NCI-H2227 (cell line): ENCODE results near the gene SLC16A7.

ENCODE experiments used
- DNase-seq: peaks from one replicate; lab custom pipeline; 2025; ENCODE audit not compliant: unreplicated experiment; lab: John Stamatoyannopoulos, UW

SLC16A7 gene

GRCh38 chr12:59620326-59620725 lies 24.5 kb downstream of the SLC16A7 start:
- no peak for DNase-seq

GRCh38 chr12:59624732-59625460 lies 29.1 kb downstream of the SLC16A7 start:
- DNase-seq, result no peak

GRCh38 chr12:59626382-59626781 lies 30.6 kb downstream of the SLC16A7 start:
- no peak for DNase-seq

GRCh38 chr12:59627582-59627981 lies 31.8 kb downstream of the SLC16A7 start:
- DNase-seq, result no peak

GRCh38 chr12:59629890-59630289 lies 34.1 kb downstream of the SLC16A7 start:
- no peak for DNase-seq

GRCh38 chr12:59632408-59632807 lies 36.6 kb downstream of the SLC16A7 start:
- no peak for DNase-seq

GRCh38 chr12:59634254-59634653 lies 38.4 kb downstream of the SLC16A7 start:
- DNase-seq, result no peak

- DNase-seq, result no peak
These were observed 41.3 kb downstream of the SLC16A7 start for GRCh38 chr12:59636945-59637691.

GRCh38 chr12:59637692-59638070 lies 41.9 kb downstream of the SLC16A7 start:
- no peak for DNase-seq

- DNase-seq, result no peak
These were observed 47.7 kb downstream of the SLC16A7 start for GRCh38 chr12:59643550-59643949.

- no peak for DNase-seq
These were observed 49.4 kb downstream of the SLC16A7 start for GRCh38 chr12:59645242-59645641.

- DNase-seq, result no peak
These were observed 50.8 kb downstream of the SLC16A7 start for GRCh38 chr12:59646636-59647035.

- no peak for DNase-seq
These were observed 53.4 kb downstream of the SLC16A7 start for GRCh38 chr12:59649203-59649602.

GRCh38 chr12:59650588-59651228 lies 54.9 kb downstream of the SLC16A7 start:
- no peak for DNase-seq

- DNase-seq, result no peak
These were observed 55.5 kb downstream of the SLC16A7 start for GRCh38 chr12:59651229-59651920.

GRCh38 chr12:59652130-59652529 lies 56.3 kb downstream of the SLC16A7 start:
- no peak for DNase-seq

- DNase-seq, result no peak
These were observed 58.2 kb downstream of the SLC16A7 start for GRCh38 chr12:59654061-59654460.

- no peak for DNase-seq
These were observed 61.4 kb downstream of the SLC16A7 start for GRCh38 chr12:59657266-59657665.

- no peak for DNase-seq
These were observed 61.9 kb downstream of the SLC16A7 start for GRCh38 chr12:59657711-59658110.

- DNase-seq, result no peak
These were observed 64.3 kb downstream of the SLC16A7 start for GRCh38 chr12:59660148-59660547.

- no peak for DNase-seq
These were observed 65.2 kb downstream of the SLC16A7 start for GRCh38 chr12:59660921-59661597.
